ENCODE results near the gene ZDHHC24. TPM values are rescaled to one million over a fixed set of nuclear protein-coding genes. Genes with fewer than 3 reads are reported as not detected.

The ZDHHC24 gene
- total RNA-seq, 4 donors from 2014 or later, result 0.29 to 11.9 (median 8.9) TPM

DNA sequence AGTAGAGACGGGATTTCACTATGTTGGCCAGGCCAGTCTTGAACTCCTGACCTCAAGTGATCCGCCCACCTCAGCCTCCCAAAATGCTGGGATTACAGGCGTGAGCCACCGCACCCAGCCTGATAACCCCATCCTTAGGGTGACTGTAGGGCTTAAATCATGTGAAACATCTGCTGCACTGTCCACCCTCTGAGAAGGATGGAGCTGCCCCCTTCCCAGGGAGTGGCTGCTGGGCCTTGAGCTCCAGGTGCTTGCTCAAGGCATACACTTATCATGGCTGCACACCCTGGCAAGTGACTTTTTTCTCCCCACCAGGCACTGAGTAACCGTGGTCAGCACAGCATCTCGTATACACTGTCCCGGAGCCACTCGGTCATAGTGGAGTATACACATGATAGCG is 73.8 kb downstream of the ZDHHC24 start:
- H3K27me3 ChIP-seq, result no peaks in the 10 kb centered on the region
- TF ChIP-seq, protein P1, sequence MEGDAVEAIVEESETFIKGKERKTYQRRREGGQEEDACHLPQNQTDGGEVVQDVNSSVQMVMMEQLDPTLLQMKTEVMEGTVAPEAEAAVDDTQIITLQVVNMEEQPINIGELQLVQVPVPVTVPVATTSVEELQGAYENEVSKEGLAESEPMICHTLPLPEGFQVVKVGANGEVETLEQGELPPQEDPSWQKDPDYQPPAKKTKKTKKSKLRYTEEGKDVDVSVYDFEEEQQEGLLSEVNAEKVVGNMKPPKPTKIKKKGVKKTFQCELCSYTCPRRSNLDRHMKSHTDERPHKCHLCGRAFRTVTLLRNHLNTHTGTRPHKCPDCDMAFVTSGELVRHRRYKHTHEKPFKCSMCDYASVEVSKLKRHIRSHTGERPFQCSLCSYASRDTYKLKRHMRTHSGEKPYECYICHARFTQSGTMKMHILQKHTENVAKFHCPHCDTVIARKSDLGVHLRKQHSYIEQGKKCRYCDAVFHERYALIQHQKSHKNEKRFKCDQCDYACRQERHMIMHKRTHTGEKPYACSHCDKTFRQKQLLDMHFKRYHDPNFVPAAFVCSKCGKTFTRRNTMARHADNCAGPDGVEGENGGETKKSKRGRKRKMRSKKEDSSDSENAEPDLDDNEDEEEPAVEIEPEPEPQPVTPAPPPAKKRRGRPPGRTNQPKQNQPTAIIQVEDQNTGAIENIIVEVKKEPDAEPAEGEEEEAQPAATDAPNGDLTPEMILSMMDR (IDR thresholded peaks at IDR 0.05), result no peak
- no peak for TF ChIP-seq POLR2A (IDR thresholded peaks at IDR 0.05)
- peaks cover 0 to 6% of the 10 kb centered on the region in 2 donors for H3K4me1 ChIP-seq
- no peak overlapping the region for H3K27ac ChIP-seq
- DNase-seq, result no peak
- H3K4me3 ChIP-seq, result no peak overlapping the region
- no peaks in the 10 kb centered on the region for H3K9me3 ChIP-seq
- H3K36me3 ChIP-seq, result no peaks in the 10 kb centered on the region
- intact Hi-C loops (cut with DNase I; ENCODE audit: low total_unique reads), result no loop called here

DNA sequence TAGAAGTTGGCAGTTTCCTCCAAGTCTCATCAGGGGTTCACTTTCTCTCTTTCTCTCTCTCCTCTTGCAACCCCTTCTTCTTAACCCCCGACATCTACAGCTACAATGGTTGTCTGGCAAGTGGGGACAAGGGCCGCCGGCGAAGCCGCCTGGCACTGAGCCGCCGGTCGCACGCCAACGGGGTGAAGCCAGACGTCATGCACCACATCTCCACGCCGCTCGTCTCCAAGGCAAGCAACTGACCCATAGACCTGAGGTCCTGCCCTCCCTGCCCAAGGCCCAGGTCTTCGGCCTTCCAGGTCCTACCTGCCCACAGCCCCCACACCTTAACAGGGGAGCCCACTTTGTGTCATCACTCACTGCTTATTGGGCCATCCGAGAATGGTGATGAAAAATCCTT is 74.7 kb downstream of the ZDHHC24 start:
- no peaks in the 10 kb centered on the region for H3K36me3 ChIP-seq
- intact Hi-C loops (cut with DNase I; ENCODE audit: low total_unique reads), result no loop called here
- no peaks in the 10 kb centered on the region for H3K9me3 ChIP-seq
- peaks cover 0 to 6% of the 10 kb centered on the region in 2 donors for H3K4me1 ChIP-seq
- DNase-seq, result no peak
- H3K27me3 ChIP-seq, result no peaks in the 10 kb centered on the region
- no peak overlapping the region for H3K4me3 ChIP-seq
- H3K27ac ChIP-seq, result no peak overlapping the region
- TF ChIP-seq POLR2A (IDR thresholded peaks at IDR 0.05), result no peak
- TF ChIP-seq, protein P1 (IDR thresholded peaks at IDR 0.05), result no peak

Other genes starting within 250 kb of the ZDHHC24 start
- gene CD248, start 229.0 kb downstream of the ZDHHC24 start, total RNA-seq, result 10 to 100 TPM; 14.1 to 91.2 (median 46.2) TPM
- gene RIN1, start 209.6 kb downstream of the ZDHHC24 start, total RNA-seq, result 10 to 100 TPM in 2 of 4 donors, 1 to 10 TPM in 2; 1.8 to 26.6 (median 8.6) TPM
- 10 to 100 TPM; 15.0 to 77.4 (median 21.9) TPM for gene BRMS1, start 200.9 kb downstream of the ZDHHC24 start, total RNA-seq
- gene B4GAT1, start 198.4 kb downstream of the ZDHHC24 start, total RNA-seq, result 10 to 100 TPM; 13.2 to 44.8 (median 26.2) TPM
- gene SLC29A2, start 174.3 kb downstream of the ZDHHC24 start, total RNA-seq, result 1 to 10 TPM in 2 of 4 donors, under 1 TPM in 1, not detected in 1; 0.26 to 3.5 (median 1.5) TPM
- gene NPAS4, start 125.0 kb downstream of the ZDHHC24 start, total RNA-seq, result 10 to 100 TPM in 1 of 4 donors, 1 to 10 TPM in 1, under 1 TPM in 1, not detected in 1; 0.97 to 12.6 (median 1.5) TPM
- gene MRPL11, start 107.2 kb downstream of the ZDHHC24 start, total RNA-seq, result 10 to 100 TPM; 28.7 to 57.9 (median 33.4) TPM
- gene PELI3, start 79.1 kb downstream of the ZDHHC24 start, total RNA-seq, result 10 to 100 TPM; 13.8 to 35.0 (median 24.0) TPM
- 10 to 100 TPM in 2 of 4 donors, 1 to 10 TPM in 2; 2.1 to 14.1 (median 8.7) TPM for gene DPP3, start 65.6 kb downstream of the ZDHHC24 start, total RNA-seq
- gene BBS1, start 35.4 kb downstream of the ZDHHC24 start, total RNA-seq, result 10 to 100 TPM; 32.1 to 84.4 (median 56.8) TPM
- gene ACTN3, start 855 bp upstream of the ZDHHC24 start, total RNA-seq, result under 1 TPM in 1 of 4 donors, not detected in 3; 0.46 TPM
- gene CTSF, start 22.6 kb upstream of the ZDHHC24 start, total RNA-seq, result 10 to 100 TPM; 61.2 to 89.1 (median 83.6) TPM
- under 1 TPM in 1 of 4 donors, not detected in 3; 0.52 TPM for gene CCDC87, start 47.0 kb upstream of the ZDHHC24 start, total RNA-seq
- 10 to 100 TPM; 13.5 to 52.0 (median 42.9) TPM for gene CCS, start 47.1 kb upstream of the ZDHHC24 start, total RNA-seq
- 10 to 100 TPM; 15.1 to 86.4 (median 53.2) TPM for gene RBM14, start 70.6 kb upstream of the ZDHHC24 start, total RNA-seq
- 100 to 1,000 TPM in 2 of 4 donors, 10 to 100 TPM in 2; 32.4 to 146 (median 94.8) TPM for gene RBM4, start 92.7 kb upstream of the ZDHHC24 start, total RNA-seq
- gene RBM4B, start 131.8 kb upstream of the ZDHHC24 start, total RNA-seq, result 10 to 100 TPM in 3 of 4 donors, 1 to 10 TPM in 1; 5.0 to 60.3 (median 20.1) TPM
- 10 to 100 TPM in 1 of 4 donors, 1 to 10 TPM in 1, under 1 TPM in 2; under 0.01 to 31.0 (median 1.6) TPM for gene SPTBN2, start 183.2 kb upstream of the ZDHHC24 start, total RNA-seq

Measured in uterus (tissue), 4 donors.